CD4-positive, alpha-beta T cell treated with Interleukin-15 for 4 hours (primary cell): Measurements from ENCODE around the gene ZNF385D.
"Not testable (repeated sequence)": the region's sequence is repeated elsewhere in the genome, so short reads cannot be mapped to it uniquely, and the experiment has no call there.

Source experiments
- DNase-seq: peaks from one replicate; pipeline ENCODE4 v3.0.0-alpha.2; 2020; ENCODE audit warnings: low spot score

Gene ZNF385D

DNA sequence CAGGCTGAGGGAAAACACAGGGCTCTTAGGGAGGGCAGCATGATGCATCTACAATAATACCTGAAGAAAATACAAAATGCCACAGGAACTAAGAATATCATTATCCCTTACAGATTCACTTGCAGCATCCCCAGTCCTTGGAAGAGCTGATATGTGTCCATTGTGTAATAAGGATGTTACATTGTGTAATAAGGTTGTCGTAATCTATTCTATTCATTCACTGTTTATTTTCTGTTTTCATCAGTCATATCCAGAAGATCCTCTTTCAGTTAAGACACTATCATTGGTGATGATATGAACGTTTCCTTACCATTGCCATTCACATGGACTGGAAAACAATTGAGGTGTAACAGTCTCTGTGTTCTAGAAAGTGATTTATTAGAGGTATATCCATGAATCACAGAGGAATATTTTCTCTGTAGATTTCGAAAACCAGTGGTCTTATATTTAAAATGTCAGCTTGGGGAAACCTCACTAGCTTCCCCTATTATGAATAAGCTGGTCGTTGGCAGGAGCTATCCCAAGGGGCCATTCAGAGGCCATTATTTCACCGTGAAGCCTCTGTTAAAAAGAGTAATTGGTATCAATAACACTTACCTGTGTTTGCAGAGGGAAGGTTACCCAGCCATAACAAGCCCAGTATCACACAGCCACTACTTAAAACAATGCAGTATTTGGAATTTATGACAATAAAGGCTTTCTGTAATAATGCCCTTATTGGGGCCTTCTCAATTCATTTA, 241.1 kb downstream of the ZNF385D start:
- DNase-seq: no peak

DNA sequence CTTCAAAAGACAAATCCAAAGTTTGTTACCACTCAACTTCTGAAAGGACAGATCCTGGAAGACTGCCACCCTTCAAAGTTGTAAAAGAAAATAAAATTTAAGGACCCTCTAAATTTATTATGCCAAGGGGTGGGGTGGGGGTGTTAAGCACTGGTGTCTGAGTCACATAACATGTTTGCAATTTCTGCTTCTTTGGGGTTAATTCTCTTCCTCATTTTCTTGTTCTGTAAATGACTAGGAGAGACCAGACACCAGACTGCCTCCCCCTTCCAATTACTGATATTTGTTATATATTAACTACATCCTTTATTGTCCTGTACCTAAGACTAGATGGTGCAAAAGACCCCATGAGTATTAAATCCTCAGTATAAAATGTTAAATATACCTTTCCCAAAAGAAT, 242.8 kb downstream of the ZNF385D start:
- DNase-seq: no peak

DNA sequence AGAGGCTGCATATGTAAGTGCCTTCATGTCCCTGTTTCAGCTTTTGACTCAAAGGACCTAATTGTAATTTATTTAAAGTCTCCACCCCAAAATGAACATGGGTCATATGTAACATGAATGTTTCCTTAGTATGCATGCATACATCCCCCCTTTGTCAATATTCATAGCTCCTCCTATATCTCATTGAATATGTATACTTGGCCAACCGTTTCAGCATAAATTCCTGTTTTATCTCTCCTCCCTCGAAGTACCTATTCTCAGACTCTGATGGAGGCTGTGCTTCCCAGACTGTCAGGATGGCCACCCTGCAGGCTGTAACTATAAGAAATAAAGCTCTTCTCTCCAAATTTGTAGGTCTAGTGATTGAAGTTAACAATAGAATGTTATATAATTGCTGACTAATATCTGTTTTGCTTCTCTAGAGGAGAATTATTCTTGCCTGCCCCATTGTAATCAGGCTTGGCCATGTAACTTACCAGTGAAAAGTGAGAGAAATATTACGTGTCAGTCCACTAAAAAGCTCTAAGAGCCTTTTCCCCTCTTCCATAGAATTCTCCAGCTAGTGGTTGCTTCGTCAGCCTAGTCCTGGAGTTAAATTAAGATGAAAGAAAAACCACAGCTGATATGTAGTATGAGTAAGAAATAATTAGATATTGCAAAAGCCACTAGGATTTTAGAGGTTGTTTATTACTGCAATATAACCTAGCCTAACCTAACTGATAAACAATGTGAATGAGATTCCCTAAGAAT, 245.1 kb downstream of the ZNF385D start:
- DNase-seq: no peak

- no peak for DNase-seq
These were observed 248.4 kb downstream of the ZNF385D start for GRCh38 chr3:21502656-21503055.

DNA sequence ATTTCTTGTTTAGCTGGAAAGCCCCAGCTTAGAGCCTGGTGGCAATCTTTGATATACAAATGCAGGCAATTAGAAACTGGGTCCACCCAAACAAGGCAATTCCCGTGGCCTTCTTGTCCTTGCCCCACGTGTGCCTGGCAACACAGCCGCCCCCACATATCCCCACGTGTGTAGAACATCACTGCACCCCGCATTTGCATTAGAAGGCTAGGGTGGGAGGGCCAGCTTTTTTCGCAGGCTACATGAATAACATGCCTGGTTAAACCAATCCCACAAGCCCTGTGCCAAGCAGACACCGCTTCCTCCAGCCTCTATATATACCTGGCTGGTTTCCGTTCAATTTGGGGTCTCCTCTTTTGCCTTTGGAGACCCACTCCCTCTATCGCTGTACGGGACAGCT, 250.2 kb downstream of the ZNF385D start:
- no peak for DNase-seq

DNA sequence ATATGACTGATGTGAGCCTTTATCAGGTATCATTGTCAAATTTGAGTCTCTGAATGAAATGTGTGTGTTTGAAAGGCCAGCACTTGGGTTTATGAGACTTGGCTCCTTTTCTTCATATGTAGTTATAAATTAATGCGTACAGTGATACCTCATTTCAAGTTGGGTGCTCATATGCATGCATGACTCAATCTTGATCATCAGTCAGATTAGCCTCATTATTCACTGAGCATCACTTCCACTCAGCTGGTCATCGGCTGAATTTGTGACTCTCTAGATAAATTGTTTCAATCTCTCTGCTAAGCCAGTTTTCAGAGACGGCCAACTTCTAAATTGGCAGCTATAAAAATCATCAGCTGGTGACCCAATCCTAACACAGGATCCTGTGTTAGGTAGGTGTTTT, 260.3 kb downstream of the ZNF385D start:
- not testable (repeated sequence) for DNase-seq

- DNase-seq: no peak
These were observed 263.5 kb downstream of the ZNF385D start for GRCh38 chr3:21487520-21487919.

DNA sequence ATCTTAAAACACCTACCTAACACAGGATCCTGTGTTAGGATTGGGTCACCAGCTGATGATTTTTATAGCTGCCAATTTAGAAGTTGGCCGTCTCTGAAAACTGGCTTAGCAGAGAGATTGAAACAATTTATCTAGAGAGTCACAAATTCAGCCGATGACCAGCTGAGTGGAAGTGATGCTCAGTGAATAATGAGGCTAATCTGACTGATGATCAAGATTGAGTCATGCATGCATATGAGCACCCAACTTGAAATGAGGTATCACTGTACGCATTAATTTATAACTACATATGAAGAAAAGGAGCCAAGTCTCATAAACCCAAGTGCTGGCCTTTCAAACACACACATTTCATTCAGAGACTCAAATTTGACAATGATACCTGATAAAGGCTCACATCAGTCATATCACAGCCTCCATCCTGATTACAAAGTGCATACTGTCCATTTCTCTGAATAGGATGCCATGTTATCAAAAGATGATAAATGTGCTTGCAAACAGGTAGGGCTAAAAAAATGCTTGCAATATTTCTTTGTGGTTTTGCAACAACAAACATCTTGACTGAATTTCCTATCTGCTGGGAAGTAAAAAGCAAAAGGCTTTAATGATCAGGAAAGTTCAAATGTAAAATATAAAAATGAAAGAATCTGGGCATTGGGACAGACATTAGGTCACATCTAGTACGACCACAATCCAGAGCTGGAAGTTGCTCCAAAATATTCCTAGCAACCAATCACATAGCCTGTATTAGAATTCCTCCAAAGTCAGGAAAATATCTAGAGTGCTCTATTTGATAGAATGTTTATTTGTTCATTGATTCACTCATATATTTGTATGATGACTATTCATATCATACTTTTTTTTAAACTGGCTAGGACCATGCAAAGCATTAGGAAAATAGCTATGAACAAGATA, 264.7 kb downstream of the ZNF385D start:
- not testable (repeated sequence) for DNase-seq

- DNase-seq: no peak
These were observed 266.2 kb downstream of the ZNF385D start for GRCh38 chr3:21484828-21485144.

GRCh38 chr3:21484057-21484827, 266.8 kb downstream of the ZNF385D start:
- no peak for DNase-seq

- no peak for DNase-seq
These were observed 269.0 kb downstream of the ZNF385D start for GRCh38 chr3:21481991-21482390.

GRCh38 chr3:21477541-21478288, 273.3 kb downstream of the ZNF385D start:
- no peak for DNase-seq

DNA sequence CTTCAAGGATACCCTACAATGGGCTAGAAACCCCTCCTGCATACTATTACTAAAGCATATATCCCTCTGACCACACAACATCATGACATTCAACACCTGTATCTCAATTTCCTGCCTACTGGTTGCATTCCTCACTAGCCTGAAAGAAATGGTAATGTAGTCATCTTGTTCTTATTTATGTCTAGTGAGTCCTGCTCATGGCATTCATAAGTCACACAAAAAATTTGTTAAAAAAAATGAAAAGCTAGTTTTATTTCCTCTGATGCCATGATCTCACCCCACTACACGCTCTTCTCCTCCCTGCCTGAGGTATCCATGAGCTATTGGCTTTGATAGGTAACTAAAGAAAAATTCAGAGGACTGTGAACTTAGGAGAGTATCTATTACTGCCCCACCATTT, 284.5 kb downstream of the ZNF385D start:
- DNase-seq: no peak

GRCh38 chr3:21464746-21465145, 286.3 kb downstream of the ZNF385D start:
- no peak for DNase-seq

DNA sequence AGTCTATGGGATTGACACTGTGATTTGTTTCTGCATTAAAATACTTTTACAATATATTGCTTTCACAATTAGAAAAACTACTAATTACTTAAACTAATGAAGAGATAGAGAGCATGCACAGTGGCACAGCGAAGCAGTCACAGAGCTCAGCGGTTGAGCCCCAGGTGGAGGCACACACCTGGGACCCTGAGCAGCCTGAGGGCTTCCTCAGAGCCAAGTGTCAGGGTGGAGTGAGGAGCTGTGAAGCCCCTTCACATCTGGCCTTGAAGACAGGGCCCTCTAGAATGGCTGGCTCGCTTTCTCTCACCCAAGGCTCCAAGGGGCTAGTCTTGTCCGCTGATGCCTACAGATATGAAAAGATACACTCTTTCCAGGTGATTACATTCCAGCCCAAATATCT, 287.7 kb downstream of the ZNF385D start:
- DNase-seq: no peak

GRCh38 chr3:21462141-21462540, 288.9 kb downstream of the ZNF385D start:
- no peak for DNase-seq

DNA sequence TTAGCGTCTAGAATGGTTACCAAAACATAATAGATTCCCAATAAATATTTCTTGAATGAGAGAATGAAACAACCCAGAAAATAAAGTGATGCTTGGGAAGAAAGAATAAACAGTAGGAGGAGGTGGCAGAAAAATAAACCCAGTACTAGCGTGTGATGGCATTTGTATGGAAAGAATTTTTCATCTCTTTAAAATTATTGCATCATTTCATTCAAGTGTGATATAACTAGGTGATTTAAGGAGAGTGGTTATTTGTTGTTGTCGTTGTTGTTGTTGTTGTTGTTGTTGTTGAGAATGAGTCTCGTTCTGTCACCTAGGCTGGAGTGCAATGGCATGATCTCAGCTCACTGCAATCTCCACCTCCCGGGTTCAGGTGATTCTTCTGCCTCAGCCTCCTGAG, 293.9 kb downstream of the ZNF385D start:
- no peak for DNase-seq

DNA sequence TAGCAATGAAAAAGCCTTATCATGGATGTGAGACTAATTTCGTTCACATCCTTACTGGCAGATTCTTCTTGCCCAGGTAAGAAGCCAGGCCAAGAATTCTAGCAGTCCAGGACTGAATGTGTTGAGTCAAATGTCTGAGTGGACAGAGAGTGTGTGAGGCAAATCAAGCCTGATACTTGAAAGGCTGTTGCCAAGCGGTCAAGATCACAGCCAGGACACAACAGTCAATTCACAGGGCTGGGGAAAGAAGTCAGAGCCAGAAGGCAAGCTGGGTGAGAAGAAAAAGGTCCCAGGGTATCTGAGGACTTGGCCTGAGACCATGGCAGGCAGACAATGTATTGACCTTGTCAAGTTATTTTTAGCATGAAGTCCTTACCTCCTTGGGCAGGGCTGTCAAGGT, 301.3 kb downstream of the ZNF385D start:
- no peak for DNase-seq

DNA sequence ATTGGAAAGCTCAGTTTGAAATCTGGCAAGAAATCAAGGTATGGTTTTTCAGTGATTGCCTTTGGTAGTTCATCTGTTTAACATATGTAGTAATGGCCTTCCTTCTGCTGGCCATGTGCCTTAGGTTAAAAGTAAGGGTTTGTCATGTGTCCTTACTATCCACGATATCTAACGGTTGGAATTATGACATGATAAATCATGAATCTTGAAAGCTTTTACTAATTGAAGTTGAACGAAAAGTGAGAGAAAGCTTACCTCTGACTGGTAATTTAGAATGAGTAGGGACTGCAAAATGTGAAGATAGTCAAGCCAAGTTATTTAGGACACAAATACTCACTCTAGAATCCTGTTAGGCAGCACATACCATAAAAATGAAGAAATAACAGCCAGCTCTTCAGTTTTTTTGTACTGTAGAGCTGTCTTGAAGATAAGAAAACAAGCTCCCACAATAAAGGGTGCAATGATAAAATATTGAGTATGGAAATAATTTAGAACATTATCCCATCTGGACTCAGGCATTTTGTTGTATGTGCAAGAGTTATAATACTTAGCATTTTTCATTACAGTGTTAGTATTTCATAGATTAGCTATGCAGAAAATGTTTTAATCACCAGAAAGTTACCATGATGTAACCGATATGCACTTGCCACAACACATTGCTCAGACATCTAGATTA, 303.4 kb downstream of the ZNF385D start:
- no peak for DNase-seq

DNA sequence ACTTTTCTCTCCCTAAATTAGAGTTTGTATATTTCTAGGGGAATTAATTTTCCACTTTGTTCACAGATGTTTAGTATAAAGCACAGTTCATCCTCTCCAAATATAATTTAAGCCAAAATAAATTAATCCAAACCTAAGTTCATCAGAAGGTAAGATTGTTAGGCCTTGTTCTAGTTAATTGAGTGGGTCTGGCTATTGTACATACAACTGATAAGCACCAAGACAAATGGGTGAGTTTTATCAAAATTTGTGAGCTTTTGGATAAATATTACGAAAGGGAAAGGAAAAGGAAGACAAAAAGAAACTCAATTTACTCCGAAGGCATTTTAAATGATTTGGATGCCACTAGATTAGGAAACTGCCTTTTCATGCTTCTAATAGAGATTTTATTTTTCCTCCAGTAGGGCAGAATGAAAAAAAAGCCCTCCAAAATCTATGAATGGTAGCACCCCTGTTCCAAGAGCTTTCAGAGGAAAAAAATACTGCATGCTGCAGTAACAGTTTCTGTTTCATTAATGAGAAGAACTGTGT, 304.0 kb downstream of the ZNF385D start:
- DNase-seq: no peak
